ENCODE data around the gene TMEM167B.

GRCh38 chr1:109067883-109068282 lies 22.7 kb upstream of the TMEM167B start:
- TF ChIP-seq CTCF (IDR thresholded peaks at IDR 0.05; ENCODE audit: low read depth, low read length): no peak
- TF ChIP-seq, protein P1, sequence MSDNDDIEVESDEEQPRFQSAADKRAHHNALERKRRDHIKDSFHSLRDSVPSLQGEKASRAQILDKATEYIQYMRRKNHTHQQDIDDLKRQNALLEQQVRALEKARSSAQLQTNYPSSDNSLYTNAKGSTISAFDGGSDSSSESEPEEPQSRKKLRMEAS (IDR thresholded peaks at IDR 0.05; ENCODE audit: low read depth, low read length): no peak
- no peak for TF ChIP-seq POLR2A (IDR thresholded peaks at IDR 0.05; ENCODE audit: extremely low read depth, insufficient read length)
- TF ChIP-seq MYC (IDR thresholded peaks at IDR 0.05; ENCODE audit: low read depth, low read length): no peak
